Stimulated activated CD4-positive, alpha-beta T cell treated with anti-CD3 and anti-CD28 coated beads, Interleukin-12 subunit alpha, Interleukin-12 subunit beta, amount 100 ng/mL, for 48 hours (primary cell): Measurements from ENCODE around the gene SNAP25.

ENCODE experiments used
- DNase-seq, 3 donors: peaks; one replicate each; pipeline ENCODE4 v3.0.0-alpha.2; 2020; ENCODE audit warnings: low read depth in 2 of 3, low spot score in 1 of 3

Gene SNAP25

GRCh38 chr20:10303852-10304251, 85.2 kb downstream of the SNAP25 start:
- DNase-seq, result no peak

DNA sequence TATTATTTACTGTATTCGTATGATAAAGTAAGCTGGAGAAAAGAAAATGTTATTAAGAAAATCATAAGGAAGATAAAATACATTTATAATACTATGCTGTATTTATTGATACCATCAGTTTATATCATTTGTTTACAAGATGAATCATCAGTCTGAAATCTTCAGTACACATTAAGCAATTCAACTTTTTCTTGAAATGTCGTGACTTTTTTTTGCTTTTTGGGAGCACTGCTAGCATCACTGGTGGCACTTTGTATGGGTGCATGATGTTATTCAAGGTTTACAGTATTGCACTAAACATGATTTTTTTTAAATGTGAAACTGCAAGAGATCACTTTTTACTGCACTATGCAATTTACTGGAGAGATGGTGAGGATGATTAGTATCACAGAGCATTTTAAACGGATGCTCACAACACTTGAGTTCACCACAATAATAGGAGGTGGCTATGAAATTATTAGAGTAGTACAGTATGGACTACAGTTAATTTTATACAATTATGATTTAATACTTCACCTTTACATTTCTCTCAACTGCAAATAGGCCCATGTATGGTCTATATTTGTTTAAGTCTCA, 85.9 kb downstream of the SNAP25 start:
- DNase-seq, result no peak

DNA sequence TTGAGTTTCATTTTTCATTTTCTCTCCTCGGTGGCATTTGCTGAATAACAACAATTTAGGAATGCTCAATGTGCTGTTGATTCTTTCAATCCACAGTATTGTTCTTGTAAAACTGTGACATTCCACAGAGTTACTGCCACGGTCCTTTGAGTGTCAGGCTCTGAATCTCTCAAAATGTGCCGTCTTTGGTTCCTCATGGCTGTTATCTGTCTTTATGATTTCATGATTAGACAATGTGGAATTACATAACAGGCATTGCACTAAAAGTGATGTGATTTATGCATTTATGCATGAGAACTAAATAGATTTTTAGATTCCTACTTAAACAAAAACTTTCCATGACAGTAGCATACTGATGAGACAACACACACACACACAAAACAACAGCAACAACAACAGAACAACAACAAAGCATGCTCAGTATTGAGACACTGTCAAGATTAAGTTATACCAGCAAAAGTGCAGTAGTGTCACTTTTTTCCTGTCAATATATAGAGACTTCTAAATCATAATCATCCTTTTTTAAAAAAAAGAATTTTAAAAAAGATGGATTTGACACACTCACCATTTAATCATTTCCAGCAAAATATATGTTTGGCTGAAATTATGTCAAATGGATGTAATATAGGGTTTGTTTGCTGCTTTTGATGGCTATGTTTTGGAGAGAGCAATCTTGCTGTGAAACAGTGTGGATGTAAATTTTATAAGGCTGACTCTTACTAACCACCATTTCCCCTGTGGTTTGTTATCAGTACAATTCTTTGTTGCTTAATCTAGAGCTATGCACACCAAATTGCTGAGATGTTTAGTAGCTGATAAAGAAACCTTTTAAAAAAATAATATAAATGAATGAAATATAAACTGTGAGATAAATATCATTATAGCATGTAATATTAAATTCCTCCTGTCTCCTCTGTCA, 88.1 kb downstream of the SNAP25 start:
- no peak for DNase-seq

- DNase-seq, result no peak
These were observed 88.7 kb downstream of the SNAP25 start for GRCh38 chr20:10307359-10307735.

GRCh38 chr20:10308652-10309051, 90.0 kb downstream of the SNAP25 start:
- DNase-seq, result no peak

GRCh38 chr20:10309326-10309725, 90.7 kb downstream of the SNAP25 start:
- no peak for DNase-seq

- DNase-seq, result no peak
These were observed 93.5 kb downstream of the SNAP25 start for GRCh38 chr20:10312111-10312510.

GRCh38 chr20:10313215-10313614, 94.6 kb downstream of the SNAP25 start:
- DNase-seq, result no peak

GRCh38 chr20:10313701-10314100, 95.1 kb downstream of the SNAP25 start:
- DNase-seq, result no peak

- DNase-seq, result no peak
These were observed 95.6 kb downstream of the SNAP25 start for GRCh38 chr20:10314198-10314597.

DNA sequence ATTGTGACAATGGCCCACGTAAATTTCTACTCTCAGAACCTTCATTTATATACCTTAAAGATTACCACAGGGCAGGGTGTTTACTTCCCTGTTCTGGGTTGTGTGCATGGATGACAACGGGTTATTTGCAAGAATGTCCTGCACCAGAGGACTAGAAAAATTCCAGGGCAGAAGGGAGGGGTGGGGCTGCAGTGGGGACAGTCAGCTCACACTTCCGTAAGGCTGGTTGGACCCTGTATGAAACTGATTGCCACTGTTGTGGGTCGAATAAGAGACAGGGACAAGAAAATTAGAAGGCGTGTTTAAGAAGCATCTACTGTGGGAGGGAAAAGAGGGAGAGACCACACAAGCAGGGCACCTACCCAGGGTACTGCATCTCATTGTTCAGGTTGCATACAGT, 96.5 kb downstream of the SNAP25 start:
- DNase-seq, result no peak

DNA sequence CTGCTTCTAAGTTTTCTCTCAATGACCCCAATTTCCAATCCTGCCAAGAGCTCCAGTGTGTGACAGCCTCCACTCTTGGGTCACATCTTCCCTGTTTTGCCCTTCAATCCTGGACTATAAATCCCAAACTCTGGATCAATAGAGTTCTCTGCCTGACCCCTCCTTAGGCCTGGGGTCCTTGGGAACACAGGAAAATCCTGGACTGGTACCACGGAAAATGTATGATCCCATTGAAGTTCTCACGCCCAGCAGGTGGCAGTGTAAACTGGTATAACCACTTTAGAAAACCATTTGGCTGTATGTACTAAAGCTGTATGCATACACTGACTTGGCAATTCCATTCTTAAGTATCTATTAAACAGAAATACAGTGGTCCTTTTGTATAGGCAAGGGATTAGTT, 98.0 kb downstream of the SNAP25 start:
- no peak for DNase-seq

DNA sequence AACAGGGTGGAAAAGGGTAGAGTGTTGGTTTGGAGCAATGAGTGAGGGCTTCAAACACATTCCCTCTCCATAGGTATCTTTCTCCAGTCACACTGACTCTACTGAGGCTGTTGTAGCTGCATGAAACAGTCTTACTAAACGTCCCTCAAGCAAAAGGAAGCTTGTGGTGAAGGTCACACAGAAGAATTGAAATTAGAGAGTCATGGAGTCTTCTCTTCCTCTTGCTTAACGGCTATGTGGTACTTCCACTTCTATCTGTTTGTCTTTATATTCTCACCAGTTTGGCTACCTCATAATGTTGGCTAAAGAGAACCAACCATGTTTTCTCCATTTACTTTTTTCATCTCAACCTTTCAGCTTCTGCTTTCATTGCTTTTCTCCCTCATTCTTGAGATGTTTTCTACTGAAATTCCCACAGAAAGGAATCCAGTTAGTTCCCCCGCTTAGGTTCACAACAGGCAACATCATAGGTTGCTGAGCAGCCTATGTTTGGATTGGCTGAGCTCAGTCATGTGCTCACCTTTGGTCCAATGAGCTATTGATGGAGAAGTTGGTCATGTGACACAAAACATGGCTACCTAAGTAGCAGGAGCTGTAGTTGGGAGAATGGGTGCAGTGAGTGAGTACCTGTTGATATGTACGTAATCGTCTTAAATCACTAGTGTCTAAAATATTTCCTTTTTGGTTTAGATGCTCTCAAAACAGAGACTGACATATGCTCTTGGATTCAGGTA, 99.8 kb downstream of the SNAP25 start:
- no peak for DNase-seq

GRCh38 chr20:10319855-10320254, 101.2 kb downstream of the SNAP25 start:
- DNase-seq, result no peak

DNA sequence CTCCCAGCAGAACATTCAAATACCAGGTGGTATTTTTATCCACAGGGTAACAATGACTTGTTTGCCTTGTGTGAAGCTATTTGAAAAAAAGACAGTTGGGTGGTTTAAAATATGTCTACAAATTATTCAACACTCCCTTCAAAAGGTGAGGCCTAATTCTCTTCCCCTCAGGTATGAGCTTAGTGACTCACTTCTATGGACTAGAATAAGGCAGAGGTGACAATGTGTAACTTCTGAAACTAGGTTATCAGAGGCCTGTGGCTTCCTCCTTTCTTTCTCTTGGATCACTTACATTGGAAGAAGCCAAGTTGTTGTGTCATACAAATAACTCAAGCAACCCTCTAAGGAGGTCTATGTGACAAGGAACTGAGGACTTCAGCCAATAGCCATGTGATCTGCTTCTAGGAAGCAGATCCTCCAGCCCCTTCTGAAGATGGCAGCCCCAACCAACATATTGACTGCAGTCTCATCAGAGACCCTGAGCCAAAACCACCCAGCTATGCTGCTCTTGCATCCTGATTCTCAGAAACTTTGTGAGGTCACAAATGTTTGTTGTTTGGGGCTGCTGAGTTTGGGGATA, 102.6 kb downstream of the SNAP25 start:
- no peak for DNase-seq

GRCh38 chr20:10322073-10323012, 103.7 kb downstream of the SNAP25 start:
- no peak for DNase-seq

DNA sequence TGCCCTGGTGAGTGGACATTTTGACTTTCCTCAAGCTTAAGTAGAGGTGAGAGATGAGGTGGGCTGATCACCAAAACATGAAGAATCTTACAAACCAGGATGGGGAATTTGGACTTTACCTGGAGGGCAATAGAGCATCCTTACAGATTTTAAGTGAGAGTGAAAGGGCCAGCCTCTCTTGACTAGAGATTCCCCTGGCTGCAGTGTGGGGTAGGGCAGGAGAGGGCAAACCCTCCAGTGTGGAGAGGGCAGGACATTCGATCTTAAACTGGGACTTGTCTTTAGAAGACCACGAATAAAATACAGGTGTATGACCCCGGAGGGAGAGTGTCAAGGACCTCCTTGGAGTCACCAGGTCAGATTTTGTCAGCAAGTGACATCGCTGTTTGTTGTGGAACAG, 105.1 kb downstream of the SNAP25 start:
- no peak for DNase-seq

DNA sequence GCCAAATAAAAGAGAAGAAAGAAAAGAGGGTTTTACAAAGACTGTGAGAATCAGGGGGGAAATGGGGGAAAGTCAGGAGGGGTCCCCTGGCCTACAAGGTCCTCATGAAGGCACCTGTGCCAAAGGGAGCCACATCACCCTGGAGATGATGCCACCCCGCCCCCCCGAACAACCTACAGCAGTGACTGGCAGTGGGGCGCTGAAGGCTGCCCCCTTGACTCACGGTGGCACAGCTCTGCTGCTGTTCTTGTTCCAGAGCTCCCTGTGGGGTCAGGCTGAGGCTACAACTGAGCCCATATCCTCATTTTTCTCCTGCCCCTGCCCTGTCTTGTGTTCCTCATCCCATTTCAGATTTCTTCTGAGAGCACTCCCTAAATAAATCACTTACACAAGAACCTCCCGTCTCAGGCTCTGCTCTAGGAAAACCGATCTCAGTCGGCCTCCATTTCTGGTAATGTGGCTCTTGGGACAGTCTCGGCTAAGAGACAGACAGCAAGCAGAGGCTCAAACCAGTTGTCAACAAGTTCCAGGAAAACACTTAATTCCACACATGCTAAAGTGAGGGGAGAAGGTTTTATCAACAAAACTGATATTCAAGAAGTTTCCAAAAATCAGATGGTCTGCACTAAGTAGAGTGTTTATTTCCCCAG, 105.7 kb downstream of the SNAP25 start:
- DNase-seq, result no peak

GRCh38 chr20:10328897-10329255, 110.2 kb downstream of the SNAP25 start:
- DNase-seq, result no peak

- DNase-seq, result no peak
These were observed 110.9 kb downstream of the SNAP25 start for GRCh38 chr20:10329387-10330005.
